ENCODE data around the gene RGPD4. TPM values are rescaled to one million over a fixed set of nuclear protein-coding genes. Genes with fewer than 3 reads are reported as not detected.
"Not testable (repeated sequence)": the region's sequence is repeated elsewhere in the genome, so short reads cannot be mapped to it uniquely, and the experiment has no call there.

RGPD4 gene
- total RNA-seq, 1 experiment from 2014 or later, result not detected

GRCh38 chr2:107829514-107829913 lies 2.8 kb downstream of the RGPD4 start:
- DNase-seq, result not testable (repeated sequence)

DNA sequence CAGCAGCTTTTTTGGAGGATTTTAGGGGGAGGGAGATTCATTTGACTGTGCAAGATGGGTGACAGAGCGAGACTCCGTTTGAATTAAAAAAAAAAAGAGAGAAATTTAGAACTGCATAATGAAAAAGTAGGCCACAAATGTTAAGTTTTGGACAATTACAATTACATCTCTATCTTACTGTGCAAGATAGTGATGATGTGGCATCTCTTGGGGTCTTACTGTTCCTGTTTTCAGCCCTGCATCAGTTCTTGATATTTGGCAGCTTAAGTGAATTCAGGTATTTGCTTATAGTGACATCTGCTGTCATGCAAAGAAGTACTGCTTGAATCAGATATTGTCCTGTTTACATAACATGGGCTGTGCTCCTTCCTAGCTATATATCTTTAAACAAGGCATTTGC lies 6.5 kb downstream of the RGPD4 start:
- H3K9me3 ChIP-seq, H3K4me3 ChIP-seq, H3K36me3 ChIP-seq, DNase-seq, H3K27me3 ChIP-seq: not testable (repeated sequence)

More at GRCh38 chr2:107829514-107829913, 2.8 kb downstream of the RGPD4 start:
- not testable (repeated sequence) for H3K27me3 ChIP-seq, H3K9me3 ChIP-seq, H3K4me3 ChIP-seq, H3K36me3 ChIP-seq

GRCh38 chr2:107833618-107834017 lies 6.9 kb downstream of the RGPD4 start:
- H3K9me3 ChIP-seq, H3K36me3 ChIP-seq, H3K4me3 ChIP-seq, DNase-seq, H3K27me3 ChIP-seq: not testable (repeated sequence)

- H3K9me3 ChIP-seq, H3K27me3 ChIP-seq, H3K36me3 ChIP-seq, H3K4me3 ChIP-seq, DNase-seq: not testable (repeated sequence)
Measured at GRCh38 chr2:107916121-107916520, 89.4 kb downstream of the RGPD4 start.

DNA sequence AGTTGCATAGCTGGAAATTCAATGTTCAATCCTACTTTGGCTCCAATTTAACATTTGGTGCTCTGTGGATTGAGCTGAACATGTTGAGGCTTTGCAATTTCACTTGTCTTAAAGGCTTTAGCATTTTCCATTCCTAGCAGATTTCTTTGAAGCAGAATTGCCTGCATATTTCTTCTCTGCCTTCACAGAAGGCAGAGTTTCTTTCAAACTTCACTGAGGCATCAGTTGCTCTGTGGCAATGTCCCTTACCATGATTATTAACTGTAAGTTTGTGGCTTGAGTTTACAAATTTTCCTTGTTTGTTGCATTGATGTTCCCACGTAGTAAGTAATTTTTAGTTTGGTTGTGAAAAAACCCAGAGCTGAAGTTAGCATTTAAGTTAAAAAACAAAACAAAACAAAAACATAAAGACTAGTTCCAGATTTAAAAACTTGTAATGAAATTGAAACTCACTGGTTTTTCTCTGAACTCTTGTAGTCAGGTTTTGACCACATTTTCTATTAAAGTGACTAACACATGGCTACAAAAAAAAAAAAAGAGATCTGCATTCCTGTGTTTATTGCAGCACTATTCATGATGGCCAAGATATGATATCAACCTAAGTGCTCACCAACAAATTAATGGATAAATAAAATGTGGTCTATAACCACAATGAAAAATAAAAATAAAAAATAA lies 90.1 kb downstream of the RGPD4 start:
- H3K27me3 ChIP-seq, H3K36me3 ChIP-seq, H3K4me3 ChIP-seq, DNase-seq, H3K9me3 ChIP-seq: not testable (repeated sequence)

DNA sequence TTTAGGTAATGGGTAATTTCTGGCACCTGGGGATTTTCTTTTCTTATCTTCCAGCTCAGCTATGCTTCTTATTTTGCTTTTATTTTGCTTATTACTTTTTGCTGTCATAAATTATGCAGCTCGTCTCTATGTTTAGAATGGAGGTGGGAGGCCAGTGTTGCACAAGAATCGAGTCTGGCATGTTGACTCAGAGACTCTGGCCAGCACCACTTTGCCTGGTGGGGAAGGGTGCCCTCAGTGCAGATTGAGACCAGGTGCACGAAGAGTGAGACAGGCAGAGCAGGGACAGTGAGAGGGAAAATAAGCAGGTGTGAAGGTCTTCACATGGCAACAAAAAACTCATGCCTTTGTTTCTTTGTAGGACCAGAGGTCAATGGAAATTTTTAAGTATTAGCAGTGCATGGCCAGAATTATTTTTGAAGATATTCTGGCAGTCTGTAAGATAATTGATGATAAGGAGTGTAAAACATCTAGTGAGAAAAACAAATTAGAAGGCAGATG lies 100.4 kb downstream of the RGPD4 start:
- H3K9me3 ChIP-seq, result no peaks in the 10 kb centered on the region
- no peaks in the 10 kb centered on the region for H3K36me3 ChIP-seq
- H3K27me3 ChIP-seq, result no peaks in the 10 kb centered on the region
- DNase-seq, result no peak
- no peak overlapping the region for H3K4me3 ChIP-seq

GRCh38 chr2:107931412-107931811 lies 104.7 kb downstream of the RGPD4 start:
- Histone ChIP-seq H3K36me3 (no peaks in the 10 kb centered on the region), H3K27me3 (no peaks in the 10 kb centered on the region), H3K9me3 (no peaks in the 10 kb centered on the region), H3K4me3 (no peak overlapping the region)
- DNase-seq, result no peak

GRCh38 chr2:107932488-107932887 lies 105.8 kb downstream of the RGPD4 start:
- Histone ChIP-seq H3K36me3 (no peaks in the 10 kb centered on the region), H3K27me3 (no peaks in the 10 kb centered on the region), H3K4me3 (no peak overlapping the region), H3K9me3 (no peaks in the 10 kb centered on the region)
- no peak for DNase-seq

- DNase-seq, result no peak
- Histone ChIP-seq H3K4me3 (no peak overlapping the region), H3K27me3 (no peaks in the 10 kb centered on the region), H3K9me3 (no peaks in the 10 kb centered on the region), H3K36me3 (no peaks in the 10 kb centered on the region)
Measured at GRCh38 chr2:107932979-107933378, 106.3 kb downstream of the RGPD4 start.

DNA sequence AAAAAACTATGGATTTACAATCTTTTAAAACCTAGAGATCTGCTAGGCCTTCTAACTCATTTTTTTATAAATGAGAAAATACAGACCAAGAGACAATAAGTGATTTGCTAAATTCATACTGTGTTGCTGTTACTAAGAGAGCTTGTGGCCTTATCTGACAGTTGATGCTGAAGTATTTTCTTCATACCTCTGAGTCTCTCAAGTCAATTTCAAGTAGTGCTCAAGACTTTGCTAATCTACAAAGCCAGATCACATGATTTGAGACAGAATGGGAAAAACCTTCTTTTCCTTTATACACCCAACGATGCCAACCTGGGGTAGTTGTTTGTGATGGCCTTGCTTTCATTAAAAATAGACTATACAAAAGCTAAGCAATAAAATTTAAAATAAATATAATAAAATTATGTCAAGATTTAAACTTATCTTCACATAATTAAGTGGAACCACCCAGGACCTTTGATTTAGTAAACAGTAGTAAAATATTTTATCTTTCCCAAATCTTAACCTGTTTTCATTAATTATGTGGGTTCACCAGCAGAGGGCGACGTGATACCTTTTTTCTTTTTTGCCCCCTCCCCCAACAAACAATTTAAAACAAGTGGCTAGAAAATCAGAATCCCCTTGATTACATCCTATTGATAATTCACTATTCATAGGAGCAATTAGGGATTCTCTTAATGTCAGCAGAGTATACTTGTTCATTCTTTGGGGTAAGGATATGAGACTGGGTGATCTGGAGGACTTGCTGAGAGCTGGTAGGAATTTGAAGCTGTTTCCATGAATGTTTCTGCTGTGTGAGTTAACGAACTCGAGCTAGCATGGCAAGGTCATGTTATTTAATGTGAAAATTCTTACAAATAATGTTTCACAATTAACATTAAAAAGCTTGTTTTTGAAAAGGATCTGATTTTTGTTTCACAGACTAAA lies 110.0 kb downstream of the RGPD4 start:
- Histone ChIP-seq H3K36me3 (no peaks in the 10 kb centered on the region), H3K9me3 (no peaks in the 10 kb centered on the region), H3K4me3 (no peak overlapping the region), H3K27me3 (no peaks in the 10 kb centered on the region)
- DNase-seq, result no peak

Other genes starting within 250 kb of the RGPD4 start
- gene SLC5A7, start 159.6 kb downstream of the RGPD4 start, total RNA-seq (2014; rRNA removed; shearing (Covaris generic); ENCODE audit: low replicate concordance), result not detected in 2 replicates

All from MG63 (cell line).